ENCODE results near the gene C2CD2.
"Not testable (repeated sequence)": the region's sequence is repeated elsewhere in the genome, so short reads cannot be mapped to it uniquely, and the experiment has no call there.

The C2CD2 gene

GRCh38 chr21:41953831-41954653 lies at the start of gene C2CD2:
TSS of gene C2CD2 (minus strand) at chr21:41954018. CDS start at chr21:41953648, 370 bp downstream.
- DNase-seq (ENCODE audit: low spot score), result peak; percentile 77

- DNase-seq (ENCODE audit: low spot score), result no peak
These were observed 49.2 kb upstream of the C2CD2 start for GRCh38 chr21:42003051-42003461.

- DNase-seq (ENCODE audit: low spot score), result no peak
These were observed 48.7 kb upstream of the C2CD2 start for GRCh38 chr21:42002421-42002958.

GRCh38 chr21:42001781-42002180 lies 48.0 kb upstream of the C2CD2 start:
- DNase-seq (ENCODE audit: low spot score), result no peak

GRCh38 chr21:42000908-42001307 lies 47.1 kb upstream of the C2CD2 start:
- no peak for DNase-seq (ENCODE audit: low spot score)

- DNase-seq (ENCODE audit: low spot score), result no peak
These were observed 43.8 kb upstream of the C2CD2 start for GRCh38 chr21:41997657-41998056.

GRCh38 chr21:41995577-41995976 lies 41.8 kb upstream of the C2CD2 start:
- no peak for DNase-seq (ENCODE audit: low spot score)

- DNase-seq (ENCODE audit: low spot score), result not testable (repeated sequence)
These were observed 40.8 kb upstream of the C2CD2 start for GRCh38 chr21:41994613-41995012.

GRCh38 chr21:41993744-41994143 lies 39.9 kb upstream of the C2CD2 start:
- no peak for DNase-seq (ENCODE audit: low spot score)

- no peak for DNase-seq (ENCODE audit: low spot score)
These were observed 38.8 kb upstream of the C2CD2 start for GRCh38 chr21:41992576-41992975.

GRCh38 chr21:41991659-41992058 lies 37.8 kb upstream of the C2CD2 start:
- no peak for DNase-seq (ENCODE audit: low spot score)

GRCh38 chr21:41989698-41990097 lies 35.9 kb upstream of the C2CD2 start:
- no peak for DNase-seq (ENCODE audit: low spot score)

- DNase-seq (ENCODE audit: low spot score), result no peak
These were observed 33.5 kb upstream of the C2CD2 start for GRCh38 chr21:41987310-41987709.

- DNase-seq (ENCODE audit: low spot score), result no peak
These were observed 32.0 kb upstream of the C2CD2 start for GRCh38 chr21:41985662-41986416.

- no peak for DNase-seq (ENCODE audit: low spot score)
These were observed 29.4 kb upstream of the C2CD2 start for GRCh38 chr21:41983229-41983628.

GRCh38 chr21:41980561-41980960 lies 26.7 kb upstream of the C2CD2 start:
- DNase-seq (ENCODE audit: low spot score), result no peak

- DNase-seq (ENCODE audit: low spot score), result no peak
These were observed 26.0 kb upstream of the C2CD2 start for GRCh38 chr21:41979751-41980369.

GRCh38 chr21:41979335-41979734 lies 25.5 kb upstream of the C2CD2 start:
- no peak for DNase-seq (ENCODE audit: low spot score)

- DNase-seq (ENCODE audit: low spot score), result no peak
These were observed 23.5 kb upstream of the C2CD2 start for GRCh38 chr21:41977034-41977950.

- no peak for DNase-seq (ENCODE audit: low spot score)
These were observed 22.8 kb upstream of the C2CD2 start for GRCh38 chr21:41976611-41977010.

All from LoVo (cell line).